A549 (cell line): ENCODE results near the gene SLC22A7. TPM values are rescaled to one million over a fixed set of nuclear protein-coding genes. Genes with fewer than 3 reads are reported as not detected.

ENCODE experiments used
- ATAC-seq, 2 experiments: fragments of 200-7000 bp in 1 of 2; fragments of >200 bp in 1 of 2; cut with Nextera tagmentation in 1 of 2; cut with Tn5 transposase in 1 of 2; 3 replicates each; pipeline versions ENCODE4 v1.8.0 to v1.9.1; 2018 to 2020; ENCODE audit warnings: mild to moderate bottlenecking in 1 of 2, moderate library complexity in 1 of 2
- CTCF ChIA-PET: fragments of 300-600 bp; sonication (Branson Sonifier 250); formaldehyde crosslinking; extraction: SDS; loops from one replicate; lab custom pipeline; 2021; ENCODE audit warnings: antibody characterized with exemption, inconsistent platforms; lab: Yijun Ruan, JAX
- POLR2A ChIA-PET: fragments of 350-600 bp; formaldehyde crosslinking; extraction: SDS; loops from one replicate; lab custom pipeline; 2021; ENCODE audit warnings: antibody characterized with exemption, inconsistent platforms; lab: Yijun Ruan, JAX
- DNase-seq, 2 experiments: peaks; one replicate each; pipeline versions ENCODE4 v3.0.0 to v3.0.0-alpha.2; 2011 to 2016; ENCODE audit warnings: low read depth in 1 of 2, low spot score in 1 of 2
- FAIRE-seq: peaks from 2 replicates; lab custom pipeline; 2011; peaks lifted over from hg19 to GRCh38; lab: Jason Lieb, UNC
- H3K27ac ChIP-seq, 2 experiments: fragments of >200 bp; sonication (Bioruptor Twin); formaldehyde crosslinking; 3 replicates each; pipeline ENCODE4 v1.5.1; 2016 to 2017
- H3K4me1 ChIP-seq: fragments of >200 bp; sonication (Bioruptor Twin); formaldehyde crosslinking; 3 replicates; pipeline ENCODE4 v1.6.1; 2016
- H3K4me2 ChIP-seq: fragments of >200 bp; sonication (Bioruptor Twin); formaldehyde crosslinking; 3 replicates; pipeline ENCODE4 v1.6.1; 2016
- H3K4me3 ChIP-seq: fragments of >200 bp; sonication (Bioruptor Twin); formaldehyde crosslinking; 3 replicates; pipeline ENCODE4 v1.5.1; 2016
- H3K9me3 ChIP-seq: fragments of >200 bp; sonication (Bioruptor Twin); formaldehyde crosslinking; 3 replicates; pipeline ENCODE4 v1.6.1; 2016
- CBX8 ChIP-seq: fragments of 200-600 bp; sonication (generic); IDR thresholded peaks from 2 replicates; pipeline ENCODE4 v1.6.1; 2016
- CHD2 ChIP-seq: fragments of 150-350 bp; IDR thresholded peaks from 2 replicates; pipeline ENCODE4 v1.6.1; 2014; ENCODE audit warnings: low read length; ENCODE audit not compliant: partially characterized antibody
- EHF ChIP-seq: fragments of 250-450 bp; sonication (Bioruptor Pico); IDR thresholded peaks from 2 replicates; pipeline ENCODE4 v1.5.0; 2020; ENCODE audit warnings: mild to moderate bottlenecking
- EHMT2 ChIP-seq: fragments of 200-600 bp; sonication (generic); IDR thresholded peaks from 2 replicates; pipeline ENCODE4 v1.6.1; 2016; ENCODE audit warnings: antibody characterized with exemption, low read depth, mild to moderate bottlenecking, moderate library complexity
- EP300 ChIP-seq, 2 experiments: fragments of >200 bp; sonication (Bioruptor Twin); formaldehyde crosslinking; IDR thresholded peaks; 2 replicates in 1 of 2; 3 replicates in 1 of 2; pipeline ENCODE4 v1.6.1; 2016 to 2017
- FOSB ChIP-seq: fragments of 250-450 bp; sonication (Bioruptor Pico); IDR thresholded peaks from 2 replicates; pipeline ENCODE4 v1.5.0; 2020; ENCODE audit warnings: mild to moderate bottlenecking, moderate library complexity
- GATA3 ChIP-seq: IDR thresholded peaks from 2 replicates; pipeline ENCODE4 v1.6.1; 2012; ENCODE audit warnings: borderline replicate concordance
- HES2 ChIP-seq: fragments of >200 bp; sonication (Bioruptor Twin); formaldehyde crosslinking; IDR thresholded peaks from 2 replicates; pipeline ENCODE4 v1.6.1; 2016
- HMGXB4 ChIP-seq: fragments of 250-450 bp; sonication (Bioruptor Pico); IDR thresholded peaks from 2 replicates; pipeline ENCODE4 v1.5.0; 2021; ENCODE audit warnings: mild to moderate bottlenecking, moderate library complexity, borderline replicate concordance
- HOXA7 ChIP-seq: fragments of 250-450 bp; sonication (Bioruptor Pico); IDR thresholded peaks from 2 replicates; pipeline ENCODE4 v1.5.0; 2020; ENCODE audit warnings: mild to moderate bottlenecking, moderate library complexity
- HOXB13 ChIP-seq: fragments of 250-450 bp; sonication (Bioruptor Pico); IDR thresholded peaks from 2 replicates; pipeline ENCODE4 v1.5.0; 2020; ENCODE audit warnings: low read depth, mild to moderate bottlenecking, moderate library complexity
- HOXB5 ChIP-seq: fragments of 250-450 bp; sonication (Bioruptor Pico); IDR thresholded peaks from 2 replicates; pipeline ENCODE4 v1.5.0; 2020; ENCODE audit warnings: mild to moderate bottlenecking, moderate library complexity
- MAZ ChIP-seq: fragments of 150-350 bp; IDR thresholded peaks from 2 replicates; pipeline ENCODE4 v1.6.1; 2014; ENCODE audit warnings: antibody characterized with exemption, low read depth, low read length, borderline replicate concordance
- NPAS2 ChIP-seq: fragments of 250-450 bp; sonication (Bioruptor Pico); IDR thresholded peaks from 2 replicates; pipeline ENCODE4 v1.8.0; 2022; ENCODE audit warnings: mild to moderate bottlenecking, moderate library complexity, borderline replicate concordance
- NR3C1 ChIP-seq: fragments of >200 bp; sonication (Bioruptor Twin); formaldehyde crosslinking; IDR thresholded peaks from 3 replicates; pipeline ENCODE4 v1.6.1; 2017
- PHF8 ChIP-seq: fragments of 200-600 bp; sonication (generic); IDR thresholded peaks from 2 replicates; pipeline ENCODE4 v1.6.1; 2016; ENCODE audit warnings: low read depth, mild to moderate bottlenecking, antibody characterized with exemption, moderate library complexity, borderline replicate concordance
- POLR2A ChIP-seq: IDR thresholded peaks from 2 replicates; pipeline ENCODE4 v1.6.1; 2012; ENCODE audit warnings: mild to moderate bottlenecking, low read length
- RAD21 ChIP-seq, 2 experiments: fragments of >200 bp in 1 of 2; sonication (Bioruptor Twin) in 1 of 2; formaldehyde crosslinking in 1 of 2; IDR thresholded peaks in 1 of 2; conservative IDR thresholded peaks in 1 of 2; 2 replicates in 1 of 2; 3 replicates in 1 of 2; pipeline ENCODE4 v1.6.1; 2012 to 2018; ENCODE audit warnings: inconsistent platforms in 1 of 2
- REST ChIP-seq: fragments of 200-600 bp; sonication (generic); IDR thresholded peaks from 2 replicates; pipeline ENCODE4 v1.6.1; 2016; ENCODE audit warnings: antibody characterized with exemption, mild to moderate bottlenecking, moderate library complexity
- RNF2 ChIP-seq: fragments of 200-600 bp; sonication (generic); IDR thresholded peaks from 2 replicates; pipeline ENCODE4 v1.6.1; 2016; ENCODE audit warnings: low read depth, mild to moderate bottlenecking, antibody characterized with exemption, moderate library complexity, borderline replicate concordance
- TFCP2L1 ChIP-seq: fragments of 250-450 bp; sonication (Bioruptor Pico); IDR thresholded peaks from 2 replicates; pipeline ENCODE4 v1.5.0; 2021; ENCODE audit warnings: mild to moderate bottlenecking
- ZSCAN20 ChIP-seq: fragments of 250-450 bp; sonication (Bioruptor Pico); IDR thresholded peaks from 2 replicates; pipeline ENCODE4 v1.8.0; 2022; ENCODE audit warnings: mild to moderate bottlenecking, moderate library complexity
- WGBS: methylation state at CpG from one replicate; pipeline ENCODE4 v1.1.6; 2017; ENCODE audit errors: missing lambda C conversion rate; 5-methylcytosine and 5-hydroxymethylcytosine counted together
- polyA plus RNA-seq, 4 experiments: library from polyadenylated mRNA; depleted of rRNA in 3 of 4; stranded (reverse); fragments of >200 nt; fragmentation: RNase III in 1 of 4; extraction: RNeasy Plus Mini Kit Qiagen cat#74134 plus additional on column Dnase treatment in 1 of 4; gene quantifications; 2 replicates in 3 of 4; 3 replicates in 1 of 4; pipeline ENCODE4 v1.2.3, GENCODE V29; 2011 to 2017

Gene SLC22A7
- polyA plus RNA-seq, 2 of the 4 experiments (the other 2 are of a cell fraction): not detected

- TF ChIP-seq NPAS2 (no peak), HES2 (no peak)
These were observed 17.8 kb upstream of the SLC22A7 start (continued) for GRCh38 chr6:43280234-43280633.

GRCh38 chr6:43282060-43282459, 16.0 kb upstream of the SLC22A7 start:
- FAIRE-seq (no peak), DNase-seq (no peak), ATAC-seq (no peak)
- Histone ChIP-seq H3K4me1 (peaks cover 28% of the 10 kb centered on the region), H3K4me3 (no peak overlapping the region), H3K9me3 (no peaks in the 10 kb centered on the region), H3K27ac (no peak overlapping the region), H3K4me2 (no peak overlapping the region)
- ChIA-PET CTCF (no interaction called here), POLR2A (no interaction called here)
- TF ChIP-seq POLR2A: no peak
- no peak for TF ChIP-seq FOSB
- no peak for TF ChIP-seq NR3C1
- no peak for TF ChIP-seq EP300 (IDR thresholded peaks at IDR 0.05)
- TF ChIP-seq RAD21 (conservative IDR thresholded peaks at IDR 0.05 in 1 of 2, IDR thresholded peaks at IDR 0.05 in 1 of 2): no peak
- no peak for TF ChIP-seq HOXB5 (CRISPR knock-in tag)
- TF ChIP-seq EHMT2: no peak
- TF ChIP-seq REST: no peak
- no peak for TF ChIP-seq RNF2
- no peak for TF ChIP-seq HMGXB4 (CRISPR knock-in tag)
- WGBS: 71% methylated on average over 7 of the region's 9 CpGs

GRCh38 chr6:43282636-43283513, 15.2 kb upstream of the SLC22A7 start:
- CTCF ChIA-PET: interaction anchor here (0.6 to 1.0 kb wide), 2 partner anchors 19 to 223 kb away, joined by 3 read pairs; no protein-coding TSS in a partner anchor
- TF ChIP-seq MAZ (no peak), RAD21 (conservative IDR thresholded peaks at IDR 0.05 in 1 of 2, IDR thresholded peaks at IDR 0.05 in 1 of 2) (no peak)
- TF ChIP-seq, all 56 proteins: peak for 0
- POLR2A ChIA-PET: no interaction called here
- Histone ChIP-seq H3K4me3 (no peak overlapping the region), H3K4me1 (peaks cover 28% of the 10 kb centered on the region), H3K4me2 (no peak overlapping the region), H3K27ac (no peak overlapping the region), H3K9me3 (no peaks in the 10 kb centered on the region)
- no peak for ATAC-seq
- WGBS: 47% methylated on average over 13 of the region's 32 CpGs
- no peak for DNase-seq
- FAIRE-seq: no peak

- CTCF ChIA-PET: interaction anchor here (1.0 kb wide), 1 partner anchor 20 kb away, joined by 3 read pairs; no protein-coding TSS in a partner anchor
- WGBS: 75% methylated on average over 9 of the region's 18 CpGs
- no peak for ATAC-seq
- H3K4me1 ChIP-seq: peaks cover 24% of the 10 kb centered on the region
- DNase-seq: no peak
- no peak for TF ChIP-seq CBX8
- TF ChIP-seq PHF8: no peak
- TF ChIP-seq HOXB13 (CRISPR knock-in tag): no peak
- no peak for TF ChIP-seq TFCP2L1 (CRISPR knock-in tag)
- TF ChIP-seq EHF (CRISPR knock-in tag): no peak
- no peak for TF ChIP-seq ZSCAN20
- no peak for TF ChIP-seq HOXA7 (CRISPR knock-in tag)
- no peak for TF ChIP-seq GATA3
- no peak for TF ChIP-seq MAZ
- no peak for TF ChIP-seq EHMT2
- TF ChIP-seq CHD2: no peak
- TF ChIP-seq, all 56 proteins: peak for 0
- Histone ChIP-seq H3K4me2 (no peak overlapping the region), H3K4me3 (no peak overlapping the region), H3K9me3 (no peaks in the 10 kb centered on the region), H3K27ac (no peak overlapping the region)
- FAIRE-seq: no peak
- POLR2A ChIA-PET: no interaction called here
These were observed 14.6 kb upstream of the SLC22A7 start for GRCh38 chr6:43283514-43283901.
